ENCODE measurements around the gene STX1B. TPM values are rescaled to one million over a fixed set of nuclear protein-coding genes. Genes with fewer than 3 reads are reported as not detected.

Gene STX1B
- total RNA-seq, 1 donor from 2014 or later, result 14.1 TPM

GRCh38 chr16:31002862-31003341 lies 7.5 kb downstream of the STX1B start:
- H3K27me3 Mint-ChIP-seq (ENCODE audit: low read depth), result peaks cover 9% of the 10 kb centered on the region
- DNase-seq (ENCODE audit: low read depth, low spot score), result no peak
- H3K4me3 Mint-ChIP-seq, result no peak overlapping the region
- H3K4me1 Mint-ChIP-seq, result peaks cover 9% of the 10 kb centered on the region
- no peaks in the 10 kb centered on the region for H3K36me3 Mint-ChIP-seq (ENCODE audit: low read depth)
- no peaks in the 10 kb centered on the region for H3K9me3 Mint-ChIP-seq
- no peak overlapping the region for H3K27ac Mint-ChIP-seq (ENCODE audit: unreplicated experiment)
- no peak for TF ChIP-seq CTCF (conservative IDR thresholded peaks at IDR 0.05)

GRCh38 chr16:31002250-31002700 lies 8.2 kb downstream of the STX1B start:
- TF ChIP-seq CTCF (conservative IDR thresholded peaks at IDR 0.05), result no peak
- Mint-ChIP-seq H3K27me3 (ENCODE audit: low read depth) (peaks cover 14% of the 10 kb centered on the region), H3K36me3 (ENCODE audit: low read depth) (no peaks in the 10 kb centered on the region), H3K4me3 (no peak overlapping the region), H3K4me1 (peaks cover 9% of the 10 kb centered on the region), H3K9me3 (no peaks in the 10 kb centered on the region), H3K27ac (ENCODE audit: unreplicated experiment) (peak overlapping the region; percentile 50)
- no peak for DNase-seq (ENCODE audit: low read depth, low spot score)

- Mint-ChIP-seq H3K4me3 (no peak overlapping the region), H3K27ac (ENCODE audit: unreplicated experiment) (peak overlapping the region; percentile 50), H3K4me1 (peaks cover 9% of the 10 kb centered on the region), H3K27me3 (ENCODE audit: low read depth) (peaks cover 18% of the 10 kb centered on the region), H3K36me3 (ENCODE audit: low read depth) (no peaks in the 10 kb centered on the region), H3K9me3 (no peaks in the 10 kb centered on the region)
- no peak for DNase-seq (ENCODE audit: low read depth, low spot score)
- no peak for TF ChIP-seq CTCF (conservative IDR thresholded peaks at IDR 0.05)
Measured at GRCh38 chr16:31001507-31002249, 8.8 kb downstream of the STX1B start.

- no peak for DNase-seq (ENCODE audit: low read depth, low spot score)
- Mint-ChIP-seq H3K27me3 (ENCODE audit: low read depth) (peaks cover 21% of the 10 kb centered on the region), H3K27ac (ENCODE audit: unreplicated experiment) (no peak overlapping the region), H3K9me3 (no peaks in the 10 kb centered on the region), H3K4me3 (no peak overlapping the region), H3K4me1 (peaks cover 8% of the 10 kb centered on the region), H3K36me3 (ENCODE audit: low read depth) (peaks cover 3% of the 10 kb centered on the region)
- TF ChIP-seq CTCF (conservative IDR thresholded peaks at IDR 0.05), result no peak
Measured at GRCh38 chr16:31000671-31001382, 9.6 kb downstream of the STX1B start.

- peak overlapping the region; percentile 29 for H3K4me3 Mint-ChIP-seq
- peaks cover 24% of the 10 kb centered on the region for H3K27me3 Mint-ChIP-seq (ENCODE audit: low read depth)
- no peak for DNase-seq (ENCODE audit: low read depth, low spot score)
Measured at GRCh38 chr16:30998852-30999761, 11.3 kb downstream of the STX1B start.

More at GRCh38 chr16:30998852-30999761, 11.3 kb downstream of the STX1B start:
- H3K36me3 Mint-ChIP-seq (ENCODE audit: low read depth), result peaks cover 3% of the 10 kb centered on the region
- H3K27ac Mint-ChIP-seq (ENCODE audit: unreplicated experiment), result no peak overlapping the region
- no peak for TF ChIP-seq CTCF (conservative IDR thresholded peaks at IDR 0.05)
- peaks cover 5% of the 10 kb centered on the region for H3K4me1 Mint-ChIP-seq
- H3K9me3 Mint-ChIP-seq, result no peaks in the 10 kb centered on the region

Data from neural crest cell (in vitro differentiated cells).